ENCODE results near the gene POFUT2. TPM values are rescaled to one million over a fixed set of nuclear protein-coding genes. Genes with fewer than 3 reads are reported as not detected.

Gene POFUT2
- polyA plus RNA-seq, 3 donors = 13.7 to 23.3 (median 15.9) TPM

DNA sequence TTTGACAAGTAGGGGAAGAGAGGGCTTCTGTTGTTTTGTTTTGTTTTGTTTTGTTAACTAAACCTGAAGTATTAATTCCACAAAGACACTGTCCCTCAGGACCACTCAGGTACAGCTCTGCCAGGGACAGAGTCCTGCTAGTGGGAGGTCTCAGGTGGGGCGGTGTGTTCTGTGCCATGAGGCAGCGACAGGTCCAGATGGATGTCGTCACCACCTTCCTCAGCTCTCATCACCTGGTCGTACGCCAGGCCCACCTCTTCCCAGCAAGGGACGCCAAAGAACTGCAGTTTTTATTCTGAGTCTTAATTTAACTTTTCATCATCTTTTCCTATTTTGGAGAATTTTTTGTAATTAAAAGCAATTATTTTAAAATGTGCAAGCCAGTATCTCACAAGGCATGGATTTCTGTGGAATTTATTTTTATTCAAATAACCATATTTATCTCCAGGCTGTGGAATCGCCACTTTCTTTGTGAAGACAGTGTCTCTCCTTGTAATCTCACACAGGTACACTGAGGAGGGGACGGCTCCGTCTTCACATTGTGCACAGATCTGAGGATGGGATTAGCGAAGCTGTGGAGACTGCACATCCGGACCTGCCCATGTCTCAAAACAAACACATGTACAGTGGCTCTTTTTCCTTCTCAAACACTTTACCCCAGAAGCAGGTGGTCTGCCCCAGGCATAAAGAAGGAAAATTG lies 62.5 kb downstream of the POFUT2 start:
- 91 to 92% (median 91%) methylated on average over 11 of the region's 11 CpGs for whole genome bisulfite sequencing, 3 donors
- no peak overlapping the region for H3K27ac ChIP-seq (ENCODE audit: low read depth, low read length)

DNA sequence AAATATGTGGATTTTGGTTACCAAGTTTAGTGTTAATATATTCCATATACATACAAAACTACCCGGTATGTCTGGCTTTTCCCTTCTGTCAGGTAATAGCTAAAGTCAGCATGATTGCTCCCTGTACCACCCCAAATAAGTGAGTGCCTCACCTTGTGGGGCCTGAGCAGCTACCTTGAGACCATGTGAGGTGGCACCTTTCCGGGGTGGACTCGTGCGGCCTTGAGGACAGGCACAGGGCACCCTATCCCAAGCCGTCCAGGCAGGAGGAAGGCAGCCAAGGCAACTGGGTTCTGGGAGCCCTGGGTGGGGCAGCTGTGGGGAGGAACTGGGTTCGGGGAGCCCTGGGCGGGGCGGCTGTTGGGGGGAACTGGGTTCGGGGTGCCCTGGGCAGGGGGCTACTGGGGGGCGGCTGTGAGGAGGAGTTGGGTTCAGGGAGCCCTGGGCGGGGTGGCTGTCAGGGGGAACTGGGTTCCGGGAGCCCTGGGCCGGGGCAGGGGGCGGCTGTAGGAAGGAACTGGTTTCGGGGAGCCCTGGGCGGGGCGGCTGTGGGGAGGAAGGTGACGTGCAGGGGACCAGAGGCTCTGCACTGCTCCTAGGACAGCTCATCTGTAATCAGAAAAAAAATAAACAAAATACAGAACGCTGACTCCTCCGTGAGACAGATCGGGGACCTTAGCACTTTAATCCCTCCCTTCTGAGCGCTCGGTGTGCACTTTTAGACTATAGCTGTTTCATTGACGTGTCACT lies 63.3 kb downstream of the POFUT2 start:
- no peak overlapping the region for H3K27ac ChIP-seq (ENCODE audit: low read depth, low read length)
- 86 to 88% (median 86%) methylated on average over 24 of the region's 24 CpGs for WGBS, 3 donors

DNA sequence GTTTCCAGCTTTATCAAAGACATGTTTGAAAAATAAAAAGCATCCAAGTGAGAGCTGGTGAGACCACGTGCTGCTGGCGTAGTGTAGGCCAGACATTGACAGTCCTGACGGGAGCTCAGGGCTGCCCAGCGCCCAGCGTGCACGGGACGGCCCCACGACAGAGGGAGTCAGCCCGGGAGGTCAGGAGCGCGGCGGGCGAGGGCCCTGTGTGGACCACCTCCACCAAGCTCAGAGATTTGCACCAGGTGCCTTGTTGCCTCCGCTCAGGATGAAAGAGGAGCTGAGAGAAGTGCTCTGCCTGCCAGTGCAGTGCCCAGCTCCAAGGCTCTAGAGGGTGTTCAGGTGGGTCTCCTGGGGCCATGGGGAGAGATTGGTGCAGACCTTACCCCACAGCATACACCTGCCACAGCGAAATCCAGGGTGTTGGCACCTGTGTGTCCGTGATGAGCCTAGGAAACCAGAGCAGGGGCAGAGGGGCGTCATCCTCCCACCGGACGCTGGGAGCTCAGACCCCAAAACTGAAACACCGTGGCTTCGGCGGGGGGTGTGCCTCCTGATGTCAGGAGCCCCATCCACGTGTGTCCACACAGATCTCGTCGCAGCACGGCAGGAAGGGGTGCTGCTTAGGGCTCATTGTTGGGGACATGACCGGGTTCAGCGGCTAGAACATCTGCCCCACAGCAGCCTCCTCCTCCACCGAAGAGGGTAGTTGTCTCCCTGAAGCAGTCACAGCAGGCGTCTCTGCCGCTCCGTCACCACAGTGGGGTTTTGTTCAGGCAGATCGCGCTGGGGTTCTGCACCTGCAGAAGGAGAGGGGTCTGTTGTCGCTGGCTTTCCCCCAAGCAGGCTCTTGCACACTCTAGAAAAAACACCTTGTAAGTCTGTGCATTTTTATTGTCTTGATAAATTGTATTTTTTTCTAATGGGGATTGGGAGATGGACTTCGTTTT lies 64.2 kb downstream of the POFUT2 start:
- 93 to 95% (median 95%) methylated on average over 36 of the region's 36 CpGs for WGBS, 3 donors
- H3K27ac ChIP-seq (ENCODE audit: low read depth, low read length) = no peak overlapping the region

DNA sequence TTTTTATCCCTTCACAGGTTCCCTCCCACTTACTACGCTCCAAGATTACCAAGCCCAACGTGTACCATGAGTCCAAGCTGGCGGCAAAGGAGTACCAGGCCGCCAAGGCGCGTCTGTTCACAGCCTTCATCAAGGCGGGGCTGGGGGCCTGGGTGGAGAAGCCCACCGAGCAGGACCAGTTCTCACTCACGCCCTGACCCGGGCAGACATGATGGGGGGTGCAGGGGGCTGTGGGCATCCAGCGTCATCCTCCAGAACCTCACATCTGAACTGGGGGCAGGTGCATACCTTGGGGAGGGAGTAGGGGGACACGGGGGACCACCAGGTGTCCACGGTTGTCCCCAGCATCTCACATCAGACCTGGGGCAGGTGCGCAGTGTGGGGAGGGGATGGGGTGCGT lies 65.7 kb downstream of the POFUT2 start:
- 90 to 95% (median 92%) methylated on average over 15 of the region's 15 CpGs for WGBS, 3 donors
- no peak overlapping the region for H3K27ac ChIP-seq (ENCODE audit: low read depth, low read length)

DNA sequence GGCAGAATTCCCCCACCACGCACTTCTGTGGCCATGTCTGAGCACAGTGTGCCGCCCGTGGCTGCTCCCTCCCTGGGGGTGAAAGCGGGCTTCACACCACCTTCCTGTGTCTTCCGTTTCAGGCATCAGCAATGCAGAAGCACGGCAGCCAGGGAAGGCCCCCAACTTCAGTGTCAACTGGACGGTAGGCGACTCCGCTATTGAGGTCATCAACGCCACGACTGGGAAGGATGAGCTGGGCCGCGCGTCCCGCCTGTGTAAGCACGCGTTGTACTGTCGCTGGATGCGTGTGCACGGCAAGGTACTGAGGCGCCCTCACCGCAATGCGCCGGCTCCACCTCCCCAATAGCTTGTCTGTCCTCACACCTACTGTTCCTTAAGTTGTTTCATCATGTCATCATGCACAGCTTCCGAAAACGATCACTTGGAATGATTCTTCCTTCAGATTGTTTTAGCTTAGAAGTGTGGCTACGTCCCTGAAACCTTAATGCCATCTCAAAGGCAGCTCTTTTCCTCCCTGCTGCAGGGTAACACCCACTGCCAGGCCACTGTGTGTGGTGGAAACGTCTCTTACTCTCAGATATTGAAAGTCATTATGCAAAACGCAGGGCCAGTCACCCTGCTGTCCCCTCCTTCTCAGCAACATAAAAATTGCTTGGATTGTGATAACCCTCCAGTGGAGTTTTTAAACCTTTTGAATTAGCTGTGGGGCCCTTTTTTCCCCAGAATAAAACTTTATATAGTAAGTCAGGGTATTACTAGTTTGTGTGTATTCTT lies 66.8 kb downstream of the POFUT2 start:
- WGBS, 3 donors = 93 to 96% (median 96%) methylated on average over 29 of the region's 29 CpGs
- H3K27ac ChIP-seq (ENCODE audit: low read depth, low read length) = no peak overlapping the region

DNA sequence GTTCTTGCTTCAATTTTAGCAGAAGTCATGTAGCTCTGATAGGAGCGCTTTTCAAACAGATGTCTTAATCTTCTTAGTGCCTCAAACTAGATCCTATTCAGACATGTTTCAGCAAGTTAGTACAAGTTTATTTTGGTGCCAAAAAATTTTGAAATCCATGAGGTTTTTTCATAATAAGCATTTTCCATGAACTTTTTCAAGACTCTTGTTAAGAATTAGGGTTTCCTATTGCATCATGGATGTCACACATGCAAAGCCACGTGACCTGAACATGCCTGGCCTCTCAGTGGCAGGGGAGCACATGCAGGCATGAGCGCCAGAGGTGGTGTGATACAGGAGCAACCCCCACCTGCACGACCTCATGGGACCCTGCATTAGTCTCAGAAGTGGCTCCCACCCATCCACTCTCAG lies 67.6 kb downstream of the POFUT2 start:
- H3K27ac ChIP-seq (ENCODE audit: low read depth, low read length) = no peak overlapping the region
- 66 to 85% (median 73%) methylated on average over 4 of the region's 4 CpGs for WGBS, 3 donors

DNA sequence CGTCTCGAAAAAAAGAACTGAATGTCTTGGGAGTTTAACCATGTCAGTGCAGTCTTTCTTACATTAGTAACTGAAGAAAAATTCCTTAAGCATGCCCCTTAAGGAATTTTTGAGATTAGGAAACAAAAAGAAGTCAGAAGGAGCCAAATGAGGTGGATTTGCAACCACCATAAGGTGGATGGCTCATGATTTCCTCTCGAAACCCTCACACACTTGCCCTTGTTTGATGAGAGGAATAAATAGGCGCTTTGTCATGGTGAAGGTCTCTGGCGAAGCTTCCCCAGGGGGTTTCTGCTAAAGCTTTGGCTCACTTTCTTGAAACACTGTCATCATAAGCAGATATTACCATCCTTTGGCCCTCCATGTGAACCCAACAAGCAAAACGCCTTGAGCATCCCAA lies 68.2 kb downstream of the POFUT2 start:
- H3K27ac ChIP-seq (ENCODE audit: low read depth, low read length) = no peak overlapping the region
- WGBS, 3 donors = 80 to 91% (median 90%) methylated on average over 6 of the region's 6 CpGs

DNA sequence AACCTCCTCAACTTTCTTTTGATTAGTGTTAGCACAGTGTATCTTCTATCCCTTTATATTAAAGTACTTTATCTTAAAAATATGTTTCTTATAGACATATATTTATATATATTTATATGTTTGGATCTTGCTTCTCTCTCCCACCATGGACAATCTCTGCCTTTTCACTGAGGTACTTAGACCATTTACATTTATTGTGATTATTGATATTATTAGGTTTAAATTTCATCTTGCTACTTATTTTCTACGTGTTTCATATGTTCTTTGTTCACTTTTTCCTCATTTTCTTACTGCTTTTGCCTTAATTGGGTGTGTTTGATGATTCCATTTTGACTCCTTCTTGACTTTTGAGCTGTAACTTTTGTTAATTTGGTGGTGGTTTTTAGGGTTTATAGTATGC lies 70.7 kb downstream of the POFUT2 start:
- H3K27ac ChIP-seq (ENCODE audit: low read depth, low read length) = no peak overlapping the region
- WGBS, 3 donors = 70 to 90% (median 86%) methylated on average over 1 of the region's 1 CpG

DNA sequence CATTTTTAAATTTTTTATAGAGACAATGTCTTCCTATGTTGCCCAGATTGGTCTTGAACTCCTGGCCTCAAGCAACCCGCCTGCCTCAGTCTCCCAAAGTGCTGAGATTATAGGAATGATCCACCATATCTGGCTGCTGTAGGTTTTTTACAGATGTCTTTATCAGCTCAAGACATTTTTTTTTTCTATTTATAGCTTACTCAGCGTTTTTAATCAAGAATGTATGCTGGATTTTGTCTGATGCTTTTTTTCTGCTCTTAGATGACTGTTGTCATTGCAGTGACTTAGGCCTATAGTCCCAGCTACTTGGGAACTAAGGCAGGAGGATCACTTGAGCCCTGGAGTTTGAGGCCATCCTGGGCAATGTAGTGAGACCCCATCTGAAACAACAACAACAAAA lies 72.5 kb downstream of the POFUT2 start:
- H3K27ac ChIP-seq (ENCODE audit: low read depth, low read length) = no peak overlapping the region
- 77 to 88% (median 82%) methylated on average over 2 of the region's 2 CpGs for WGBS, 3 donors

Other genes starting within 250 kb of the POFUT2 start
- gene ADARB1, start 213.3 kb downstream of the POFUT2 start, polyA plus RNA-seq = 10 to 100 TPM in 2 of 3 donors, 1 to 10 TPM in 1; 2.7 to 17.9 (median 13.0) TPM
- 10 to 100 TPM; 42.2 to 93.6 (median 50.6) TPM for gene COL18A1, start 117.3 kb upstream of the POFUT2 start, polyA plus RNA-seq

Data from adipose tissue (tissue), 3 donors.